H1 (cell line): Measurements from ENCODE around the gene SRRT. TPM values are rescaled to one million over a fixed set of nuclear protein-coding genes. Genes with fewer than 3 reads are reported as not detected.

Experiments used
- CTCF ChIA-PET: fragments of 300-600 bp; sonication (Branson Sonifier 250); formaldehyde crosslinking; loops from one replicate; lab custom pipeline; 2021; ENCODE audit not compliant: partially characterized antibody; lab: Charles Lee
- POLR2A ChIA-PET: fragments of 300-600 bp; sonication (Branson Sonifier 250); formaldehyde crosslinking; loops from one replicate; lab custom pipeline; 2021; ENCODE audit warnings: inconsistent platforms; ENCODE audit not compliant: partially characterized antibody; lab: Charles Lee
- DNase-seq, 2 experiments: peaks; one replicate each; pipeline versions ENCODE4 v3.0.0 to v3.0.0-alpha.2; 2010 to 2022; ENCODE audit warnings: low spot score in 2 of 2, low read depth in 1 of 2, mixed read lengths in 1 of 2
- FAIRE-seq: peaks from 2 replicates; lab custom pipeline; 2011; peaks lifted over from hg19 to GRCh38; lab: Jason Lieb, UNC
- H2AFZ ChIP-seq: 2 replicates; pipeline ENCODE4 v1.8.1; 2012; ENCODE audit warnings: low read length, inconsistent platforms
- H2AK5ac ChIP-seq: 2 replicates; pipeline ENCODE4 v1.6.1; 2013; ENCODE audit warnings: low read depth, low read length
- H2BK120ac ChIP-seq: replicated peaks from 2 replicates; pipeline ENCODE3; 2013; ENCODE audit warnings: low read depth, low read length, inconsistent platforms
- H2BK12ac ChIP-seq: 2 replicates; pipeline ENCODE4 v1.6.1; 2013; ENCODE audit warnings: low read depth, low read length
- H2BK15ac ChIP-seq: 2 replicates; pipeline ENCODE4 v1.6.1; 2013; ENCODE audit warnings: low read length
- H2BK20ac ChIP-seq: 2 replicates; pipeline ENCODE4 v1.6.1; 2013; ENCODE audit warnings: low read length
- H2BK5ac ChIP-seq: 2 replicates; pipeline ENCODE4 v1.6.1; 2013; ENCODE audit warnings: low read depth, low read length
- H3K14ac ChIP-seq: 2 replicates; pipeline ENCODE4 v1.6.1; 2013; ENCODE audit warnings: inconsistent platforms; ENCODE audit not compliant: insufficient read length
- H3K18ac ChIP-seq: 2 replicates; pipeline ENCODE4 v1.6.1; 2013; ENCODE audit warnings: low read length; ENCODE audit errors: extremely low read depth
- H3K23ac ChIP-seq: 2 replicates; pipeline ENCODE4 v1.6.1; 2013; ENCODE audit warnings: inconsistent platforms; ENCODE audit not compliant: insufficient read length
- H3K23me2 ChIP-seq: 2 replicates; pipeline ENCODE4 v1.6.1; 2013; ENCODE audit warnings: low read depth, low read length
- H3K27ac ChIP-seq: 2 replicates; pipeline ENCODE4 v1.6.1; 2011; ENCODE audit warnings: low read depth, low read length, inconsistent platforms
- H3K27me3 ChIP-seq, 4 experiments: replicated peaks in 1 of 4; 1 replicate in 1 of 4; 2 replicates in 3 of 4; pipeline versions ENCODE4 v1.6.1 to v1.8.1; 2011 to 2013; ENCODE audit warnings: low read length in 3 of 4, mild to moderate bottlenecking in 3 of 4, inconsistent platforms in 2 of 4, mixed read lengths in 2 of 4, moderate library complexity in 1 of 4; ENCODE audit not compliant: control insufficient read depth in 3 of 4, insufficient read depth in 3 of 4; ENCODE audit errors: extremely low read depth in 1 of 4
- H3K36me3 ChIP-seq, 4 experiments: 2 replicates each; pipeline versions ENCODE4 v1.6.1 to v1.8.1; 2011 to 2013; ENCODE audit warnings: mild to moderate bottlenecking in 4 of 4, low read length in 3 of 4, moderate library complexity in 2 of 4, control low read depth in 1 of 4, inconsistent platforms in 1 of 4; ENCODE audit not compliant: insufficient read depth in 4 of 4, control insufficient read depth in 2 of 4
- H3K4ac ChIP-seq: replicated peaks from 2 replicates; pipeline ENCODE3; 2013; ENCODE audit warnings: low read length, low read depth, mixed read lengths, inconsistent platforms; ENCODE audit not compliant: insufficient read length
- H3K4me1 ChIP-seq, 4 experiments: replicated peaks in 1 of 4; 1 replicate in 1 of 4; 2 replicates in 3 of 4; pipeline versions ENCODE4 v1.6.1 to v1.8.1; 2011 to 2013; ENCODE audit warnings: low read length in 3 of 4, inconsistent platforms in 2 of 4, mixed read lengths in 1 of 4; ENCODE audit not compliant: insufficient read depth in 4 of 4, control insufficient read depth in 3 of 4
- H3K4me2 ChIP-seq, 2 experiments: 2 replicates each; pipeline versions ENCODE4 v1.6.1 to v1.8.1; 2011 to 2013; ENCODE audit warnings: low read depth in 2 of 2, low read length in 2 of 2, control low read depth in 1 of 2, inconsistent platforms in 1 of 2, mild to moderate bottlenecking in 1 of 2; ENCODE audit not compliant: insufficient read depth in 1 of 2
- H3K4me3 ChIP-seq, 4 experiments: fragments of 200-600, 300-600 bp in 1 of 4; sonication (generic), shearing (Covaris generic), sonication (Bioruptor Twin) in 1 of 4; 2 replicates each; pipeline versions ENCODE4 v1.5.1 to v1.8.1; 2011 to 2016; ENCODE audit warnings: low read length in 4 of 4, low read depth in 3 of 4, control low read depth in 2 of 4, inconsistent platforms in 2 of 4, mild to moderate bottlenecking in 2 of 4, mixed read lengths in 1 of 4, moderate library complexity in 1 of 4; ENCODE audit not compliant: insufficient read depth in 2 of 4; ENCODE audit errors: extremely low read depth in 1 of 4
- H3K56ac ChIP-seq: replicated peaks from 2 replicates; pipeline ENCODE3; 2013; ENCODE audit warnings: low read depth, mild to moderate bottlenecking, mixed read lengths, low read length, inconsistent platforms; ENCODE audit not compliant: insufficient read length
- H3K79me1 ChIP-seq: 2 replicates; pipeline ENCODE4 v1.6.1; 2013; ENCODE audit warnings: low read depth, low read length, control low read depth
- H3K79me2 ChIP-seq, 2 experiments: 2 replicates each; pipeline versions ENCODE4 v1.6.1 to v1.8.1; 2012 to 2013; ENCODE audit warnings: low read length in 2 of 2, mild to moderate bottlenecking in 2 of 2, inconsistent platforms in 1 of 2; ENCODE audit not compliant: insufficient read depth in 2 of 2, control insufficient read depth in 1 of 2
- H3K9ac ChIP-seq, 4 experiments: replicated peaks in 1 of 4; 1 replicate in 1 of 4; 2 replicates in 3 of 4; pipeline versions ENCODE4 v1.6.1 to v1.8.1; 2011 to 2013; ENCODE audit warnings: low read depth in 3 of 4, low read length in 3 of 4, control low read depth in 2 of 4, mild to moderate bottlenecking in 2 of 4, moderate library complexity in 2 of 4, inconsistent platforms in 1 of 4; ENCODE audit errors: extremely low read depth in 1 of 4
- H3K9me3 ChIP-seq, 2 experiments: 2 replicates each; pipeline versions ENCODE4 v1.6.1 to v1.8.1; 2012 to 2013; ENCODE audit warnings: mild to moderate bottlenecking in 2 of 2, moderate library complexity in 2 of 2, control low read depth in 1 of 2, inconsistent platforms in 1 of 2, low read depth in 1 of 2, low read length in 1 of 2, mixed read lengths in 1 of 2; ENCODE audit not compliant: insufficient read depth in 2 of 2
- H4K20me1 ChIP-seq, 2 experiments: replicated peaks in 1 of 2; 2 replicates each; pipeline versions ENCODE3 to v1.8.1; 2011 to 2013; ENCODE audit warnings: inconsistent platforms in 2 of 2, low read length in 2 of 2, mild to moderate bottlenecking in 1 of 2; ENCODE audit not compliant: insufficient read depth in 2 of 2, control insufficient read depth in 1 of 2
- H4K5ac ChIP-seq: 2 replicates; pipeline ENCODE4 v1.6.1; 2013; ENCODE audit warnings: low read length, low read depth, mixed read lengths, inconsistent platforms; ENCODE audit not compliant: insufficient read length
- H4K8ac ChIP-seq: 2 replicates; pipeline ENCODE4 v1.8.0; 2013; ENCODE audit warnings: mild to moderate bottlenecking, moderate library complexity, low read length, inconsistent platforms; ENCODE audit not compliant: insufficient read depth; ENCODE audit errors: extremely low read depth
- H4K91ac ChIP-seq: replicated peaks from 2 replicates; pipeline ENCODE3; 2013; ENCODE audit warnings: low read length, mixed read lengths, inconsistent platforms; ENCODE audit not compliant: insufficient read length
- ATF3 ChIP-seq: IDR thresholded peaks from 2 replicates; pipeline ENCODE4 v1.6.1; 2011; ENCODE audit warnings: low read depth, mild to moderate bottlenecking, low read length; ENCODE audit not compliant: insufficient read depth
- BCL11A ChIP-seq, 2 experiments: IDR thresholded peaks; one replicate each; pipeline ENCODE4 v1.6.1; 2011; ENCODE audit warnings: low read depth in 2 of 2, low read length in 2 of 2, mild to moderate bottlenecking in 2 of 2
- EP300 ChIP-seq, 2 experiments: IDR thresholded peaks; 1 replicate in 1 of 2; 2 replicates in 1 of 2; pipeline ENCODE4 v1.6.1; 2011 to 2012; ENCODE audit warnings: low read depth in 2 of 2, low read length in 2 of 2, mild to moderate bottlenecking in 2 of 2, borderline replicate concordance in 1 of 2, inconsistent platforms in 1 of 2, moderate library complexity in 1 of 2
- FOSL1 ChIP-seq: IDR thresholded peaks from 2 replicates; pipeline ENCODE4 v1.6.1; 2011; ENCODE audit warnings: mild to moderate bottlenecking, low read depth, low read length, moderate library complexity; ENCODE audit not compliant: insufficient read depth
- MAFK ChIP-seq: IDR thresholded peaks from 2 replicates; pipeline ENCODE4 v1.6.1; 2012; ENCODE audit warnings: low read depth, mild to moderate bottlenecking, improper control_type of control experiment, low read length
- SP1 ChIP-seq: IDR thresholded peaks from 2 replicates; pipeline ENCODE4 v1.6.1; 2011; ENCODE audit warnings: low read depth, low read length
- TBP ChIP-seq: IDR thresholded peaks from 2 replicates; pipeline ENCODE4 v1.6.1; 2011; ENCODE audit warnings: low read depth, low read length, improper control_type of control experiment
- TCF12 ChIP-seq: IDR thresholded peaks from 2 replicates; pipeline ENCODE4 v1.6.1; 2011; ENCODE audit warnings: low read depth, mild to moderate bottlenecking, low read length
- USF2 ChIP-seq: IDR thresholded peaks from 2 replicates; pipeline ENCODE4 v1.6.1; 2011; ENCODE audit warnings: low read length, improper control_type of control experiment
- WGBS, 2 experiments: shearing (Covaris generic) in 1 of 2; methylation state at CpG; one replicate each; pipeline versions ENCODE4 v1.1.6 to v1.1.7; 2013 to 2015; ENCODE audit warnings: low lambda C conversion rate in 2 of 2, mixed read lengths in 2 of 2, inconsistent platforms in 1 of 2, low coverage in 1 of 2, missing lambda C conversion rate in 1 of 2; ENCODE audit not compliant: insufficient replicate concordance in 2 of 2, insufficient coverage in 1 of 2, insufficient read length in 1 of 2; ENCODE audit errors: extremely low coverage in 1 of 2, missing lambda C conversion rate in 1 of 2; 5-methylcytosine and 5-hydroxymethylcytosine counted together
- polyA plus RNA-seq, 7 experiments: library from polyadenylated mRNA; depleted of rRNA in 3 of 7; stranded (reverse) in 5 of 7; unstranded in 2 of 7; fragments of >200 nt in 5 of 7; fragments of 200-250 nt in 2 of 7; gene quantifications; 1 replicate in 5 of 7; 2 replicates in 1 of 7; 4 replicates in 1 of 7; pipeline versions ENCODE4 v1.2.1 to v1.2.3, GENCODE V29; 2011 to 2013; ENCODE audit warnings: missing spikeins in 2 of 7, mixed read lengths in 2 of 7
- total RNA-seq: library from RNA; stranded (reverse); fragmentation: NEBNext Ultra II Directional; extraction: Animal tissue kit (Norgen Biotek cat#: 25700); gene quantifications from 2 replicates; pipeline ENCODE4 v1.2.1, GENCODE V29; 2021

Gene SRRT
- total and polyA plus RNA-seq, 2 of the 8 experiments (the other 6 are each of a cell fraction or from before 2014, with no cell fraction given): 66.7 to 237 TPM

- Histone ChIP-seq H3K18ac (peak within 1 kb of the TSS; percentile 98), H3K79me2 (peaks cover 0 to 25% of the 10 kb centered on the region in 2 experiments; a peak in 2 of 4 replicates), H2BK120ac (no peak within 1 kb of the TSS), H2BK20ac (no peak within 1 kb of the TSS), H3K23ac (peak within 1 kb of the TSS; percentile 40), H4K5ac (peak within 1 kb of the TSS; percentile 92), H3K27me3 (peaks cover 0 to 8% (median under 1%) of the 10 kb centered on the region in 4 experiments; a peak in 3 of 7 replicates), H3K36me3 (peaks cover 28 to 48% (median 38%) of the 10 kb centered on the region in 4 experiments), H4K20me1 (peaks cover 15 to 17% of the 10 kb centered on the region in 2 experiments), H3K56ac (peak within 1 kb of the TSS; percentile 78), H4K91ac (peak within 1 kb of the TSS; percentile 90), H3K4ac (peak within 1 kb of the TSS; percentile 98), H3K27ac (peak within 1 kb of the TSS; percentile 86), H4K8ac (peak within 1 kb of the TSS; percentile 87), H3K4me1 (peaks cover 0 to 20% (median 5%) of the 10 kb centered on the region in 4 experiments; a peak in 6 of 7 replicates), H2BK15ac (peak within 1 kb of the TSS; percentile 94; the same call in 1 of the 2 replicates), H2BK12ac (peak within 1 kb of the TSS; percentile 71; the same call in 1 of the 2 replicates), H3K9ac (peak within 1 kb of the TSS; percentile 86 to 92 (median 88)), H2AFZ (no peak within 1 kb of the TSS), H2BK5ac (peak within 1 kb of the TSS; percentile 99), H2AK5ac (no peak within 1 kb of the TSS; the same call in 1 of the 2 replicates), H3K9me3 (no peaks in the 10 kb centered on the region; a peak in 1 of 4 replicates), H3K14ac (peak within 1 kb of the TSS; percentile 81), H3K23me2 (peaks cover 20% of the 10 kb centered on the region; the same call in 1 of the 2 replicates), H3K79me1 (peaks cover 14% of the 10 kb centered on the region), H3K4me2 (peak within 1 kb of the TSS; percentile 91 to 96), H3K4me3 (peak within 1 kb of the TSS; percentile 75 to 91 (median 78))
- no peak for FAIRE-seq
- peak in 1 of 2 experiments; percentile 82 for DNase-seq
- ChIA-PET CTCF (interaction anchor here (0.6 to 1.7 kb wide), 15 partner anchors 11 to 495 kb away, joined by 3 to 6 read pairs (median 3); partner anchors contain the start of genes POP7 and SLC12A9), POLR2A (interaction anchor here (0.5 to 10.1 kb wide), 32 partner anchors 10 to 1537 kb away, joined by 3 to 313 read pairs (median 4); partner anchors contain the start of genes AP1S1, MUC3A, POP7 and SLC12A9)
- 2% methylated on average over 38 of the region's 73 CpGs; no CpG with 5 or more reads in 1 of the 2 experiments for WGBS, 2 experiments
- TF ChIP-seq FOSL1 (no peak), MAFK (no peak), TCF12 (no peak), ATF3 (no peak), USF2 (no peak), EP300 (IDR thresholded peaks at IDR 0.05; ENCODE audit: borderline replicate concordance in 1 of 2, low read depth in 2 of 2, low read length in 2 of 2) (no peak), TBP (0 out of 2 replicates have a peak, but pooled peaks have one; percentile 7), BCL11A (IDR thresholded peaks at IDR 0.05; ENCODE audit: low read depth in 2 of 2, low read length in 2 of 2) (no peak), SP1 (no peak)
Measured at GRCh38 chr7:100888988-100889750, 14.3 kb downstream of the SRRT start, which contains the start of gene UFSP1. TSS of gene UFSP1 (minus strand) at chr7:100889715. CDS start at chr7:100889271, 444 bp downstream.
